ENCODE results near the gene QTRT2. TPM values are rescaled to one million over a fixed set of nuclear protein-coding genes. Genes with fewer than 3 reads are reported as not detected.

Gene QTRT2
- total RNA-seq, 6 donors from 2014 or later: 14.7 to 25.7 (median 22.8) TPM

DNA sequence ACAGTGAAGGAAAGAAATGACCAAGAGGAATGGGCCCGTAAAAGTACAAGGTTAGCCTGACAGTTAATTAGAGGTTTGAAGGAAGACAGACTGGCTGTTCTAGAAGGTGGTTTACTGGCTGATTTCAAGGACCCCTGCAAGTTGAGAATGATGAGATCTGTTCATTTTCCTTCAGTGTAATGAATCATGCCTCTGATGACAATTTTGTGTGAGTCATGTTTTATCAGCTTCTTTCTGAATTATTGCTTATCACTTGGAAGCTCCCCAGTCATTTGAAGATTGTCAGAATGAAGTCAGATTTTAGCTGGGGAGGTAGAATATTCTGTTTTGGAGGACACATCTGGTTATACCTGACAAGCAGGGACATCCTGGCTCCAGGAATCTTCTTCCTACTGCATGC is 71.7 kb downstream of the QTRT2 start:
- ATAC-seq (ENCODE audit: low FRiP score in 2 of 2) (no peak), DNase-seq (no peak)
- H3K27ac ChIP-seq: no peak overlapping the region
- H3K9me3 ChIP-seq: no peaks in the 10 kb centered on the region
- H3K4me3 ChIP-seq: no peak overlapping the region
- no peaks in the 10 kb centered on the region for H3K27me3 ChIP-seq
- WGBS, 2 donors: 85 to 89% methylated on average over 1 of the region's 1 CpG
- H3K4me1 ChIP-seq: peaks cover 0 to under 1% (median 0%) of the 10 kb centered on the region in 4 donors
- no peaks in the 10 kb centered on the region for H3K36me3 ChIP-seq
- TF ChIP-seq POLR2AphosphoS5 (IDR thresholded peaks at IDR 0.05) (no peak), EP300 (IDR thresholded peaks at IDR 0.05) (no peak), POLR2A (IDR thresholded peaks at IDR 0.05) (no peak)
- TF ChIP-seq, protein P1, sequence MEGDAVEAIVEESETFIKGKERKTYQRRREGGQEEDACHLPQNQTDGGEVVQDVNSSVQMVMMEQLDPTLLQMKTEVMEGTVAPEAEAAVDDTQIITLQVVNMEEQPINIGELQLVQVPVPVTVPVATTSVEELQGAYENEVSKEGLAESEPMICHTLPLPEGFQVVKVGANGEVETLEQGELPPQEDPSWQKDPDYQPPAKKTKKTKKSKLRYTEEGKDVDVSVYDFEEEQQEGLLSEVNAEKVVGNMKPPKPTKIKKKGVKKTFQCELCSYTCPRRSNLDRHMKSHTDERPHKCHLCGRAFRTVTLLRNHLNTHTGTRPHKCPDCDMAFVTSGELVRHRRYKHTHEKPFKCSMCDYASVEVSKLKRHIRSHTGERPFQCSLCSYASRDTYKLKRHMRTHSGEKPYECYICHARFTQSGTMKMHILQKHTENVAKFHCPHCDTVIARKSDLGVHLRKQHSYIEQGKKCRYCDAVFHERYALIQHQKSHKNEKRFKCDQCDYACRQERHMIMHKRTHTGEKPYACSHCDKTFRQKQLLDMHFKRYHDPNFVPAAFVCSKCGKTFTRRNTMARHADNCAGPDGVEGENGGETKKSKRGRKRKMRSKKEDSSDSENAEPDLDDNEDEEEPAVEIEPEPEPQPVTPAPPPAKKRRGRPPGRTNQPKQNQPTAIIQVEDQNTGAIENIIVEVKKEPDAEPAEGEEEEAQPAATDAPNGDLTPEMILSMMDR (IDR thresholded peaks at IDR 0.05): no peak

GRCh38 chr3:114128826-114129225 is 72.3 kb downstream of the QTRT2 start:
- no peaks in the 10 kb centered on the region for H3K27me3 ChIP-seq
- WGBS, 2 donors: 95 to 96% methylated on average over 8 of the region's 8 CpGs
- no peaks in the 10 kb centered on the region for H3K4me1 ChIP-seq
- no peak overlapping the region for H3K4me3 ChIP-seq
- H3K36me3 ChIP-seq: no peaks in the 10 kb centered on the region
- no peak for ATAC-seq (ENCODE audit: low FRiP score in 2 of 2)
- TF ChIP-seq, protein P1 (IDR thresholded peaks at IDR 0.05): no peak
- TF ChIP-seq EP300 (IDR thresholded peaks at IDR 0.05) (no peak), POLR2A (IDR thresholded peaks at IDR 0.05) (no peak), POLR2AphosphoS5 (IDR thresholded peaks at IDR 0.05) (no peak)
- H3K9me3 ChIP-seq: no peaks in the 10 kb centered on the region
- no peak overlapping the region for H3K27ac ChIP-seq
- no peak for DNase-seq

- no peak for ATAC-seq (ENCODE audit: low FRiP score in 2 of 2)
- WGBS, 2 donors: 96 to 100% methylated on average over 3 of the region's 3 CpGs
- no peaks in the 10 kb centered on the region for H3K27me3 ChIP-seq
- TF ChIP-seq EP300 (IDR thresholded peaks at IDR 0.05) (no peak), POLR2A (IDR thresholded peaks at IDR 0.05) (no peak), POLR2AphosphoS5 (IDR thresholded peaks at IDR 0.05) (no peak)
- H3K9me3 ChIP-seq: no peaks in the 10 kb centered on the region
- H3K36me3 ChIP-seq: no peaks in the 10 kb centered on the region
- no peak overlapping the region for H3K27ac ChIP-seq
- no peaks in the 10 kb centered on the region for H3K4me1 ChIP-seq
- no peak for DNase-seq
- H3K4me3 ChIP-seq: no peak overlapping the region
Observed at GRCh38 chr3:114132500-114132899, 76.0 kb downstream of the QTRT2 start.

DNA sequence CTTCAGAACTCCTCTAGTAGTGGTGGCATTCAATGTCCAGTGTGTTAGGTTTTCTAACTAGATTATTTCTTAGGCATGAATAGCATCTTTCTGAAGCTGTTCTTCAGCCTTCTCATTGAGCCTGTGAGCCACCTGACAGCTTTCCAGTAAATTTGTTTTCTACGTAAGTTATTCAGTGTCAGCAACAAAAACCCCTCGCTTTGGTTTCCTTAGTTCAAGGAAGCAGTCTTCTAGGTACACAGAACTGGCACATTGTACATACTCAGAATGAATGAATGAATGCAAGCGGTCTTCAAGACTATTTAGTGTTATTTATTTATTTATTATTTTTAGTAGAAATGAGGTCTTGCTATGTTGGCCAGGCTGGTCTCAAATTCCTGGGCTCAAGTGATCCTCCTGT is 77.4 kb downstream of the QTRT2 start:
- Histone ChIP-seq H3K36me3 (no peaks in the 10 kb centered on the region), H3K9me3 (no peaks in the 10 kb centered on the region), H3K27ac (no peak overlapping the region), H3K4me3 (no peak overlapping the region), H3K4me1 (no peaks in the 10 kb centered on the region), H3K27me3 (no peaks in the 10 kb centered on the region)
- ATAC-seq (ENCODE audit: low FRiP score in 2 of 2) (no peak), DNase-seq (no peak)
- TF ChIP-seq, protein P1 (IDR thresholded peaks at IDR 0.05): no peak
- TF ChIP-seq EP300 (IDR thresholded peaks at IDR 0.05) (no peak), POLR2AphosphoS5 (IDR thresholded peaks at IDR 0.05) (no peak), POLR2A (IDR thresholded peaks at IDR 0.05) (no peak)
- 94 to 98% methylated on average over 3 of the region's 3 CpGs for WGBS, 2 donors

Other genes with a start within 250 kb of the QTRT2 start
- gene GRAMD1C, start 217.9 kb upstream of the QTRT2 start, total RNA-seq: 10 to 100 TPM in 2 of 6 donors, 1 to 10 TPM in 4; 3.7 to 40.1 (median 6.3) TPM
- 10 to 100 TPM in 3 of 6 donors, 1 to 10 TPM in 3; 5.2 to 12.1 (median 9.7) TPM for gene ZDHHC23, start 108.7 kb upstream of the QTRT2 start, total RNA-seq
- gene CCDC191, start 211 bp upstream of the QTRT2 start, total RNA-seq: 10 to 100 TPM in 3 of 6 donors, 1 to 10 TPM in 3; 3.8 to 27.2 (median 9.1) TPM
- not detected for gene DRD3, start 122.3 kb downstream of the QTRT2 start, total RNA-seq
- under 1 TPM in 3 of 6 donors, not detected in 3; 0.09 to 0.44 (median 0.10) TPM for gene ZNF80, start 180.8 kb downstream of the QTRT2 start, total RNA-seq
- gene TIGIT, start 237.3 kb downstream of the QTRT2 start, total RNA-seq: 1 to 10 TPM in 3 of 6 donors, under 1 TPM in 2, not detected in 1; 0.69 to 1.6 (median 1.0) TPM

Measured in upper lobe of left lung (tissue), 6 donors.